ENCODE results near the gene RPS27L.
"Not testable (repeated sequence)": the region's sequence is repeated elsewhere in the genome, so short reads cannot be mapped to it uniquely, and the experiment has no call there.

Gene RPS27L

GRCh38 chr15:63109920-63110319 is 47.4 kb downstream of the RPS27L start:
- Histone ChIP-seq H2AFZ (ENCODE audit: low read depth) (no peak overlapping the region), H3K27me3 (ENCODE audit: insufficient read depth, low read depth) (no peaks in the 10 kb centered on the region), H3K27ac (no peak overlapping the region), H3K79me2 (ENCODE audit: insufficient read depth, low read depth) (no peaks in the 10 kb centered on the region), H3K9ac (no peak overlapping the region), H4K20me1 (ENCODE audit: insufficient read depth) (no peaks in the 10 kb centered on the region), H3K4me2 (no peak overlapping the region), H3K4me1 (ENCODE audit: low read depth, poor library complexity, severe bottlenecking) (no peaks in the 10 kb centered on the region), H3K36me3 (ENCODE audit: insufficient read depth) (no peaks in the 10 kb centered on the region), H3K4me3 (IDR thresholded peaks at IDR 0.05; ENCODE audit: insufficient read depth, low read depth, low read length) (no peak overlapping the region)
- no peak for TF ChIP-seq CTCF (conservative IDR thresholded peaks at IDR 0.05; ENCODE audit: low read depth, low read length)

GRCh38 chr15:63109498-63109897 is 47.8 kb downstream of the RPS27L start:
- Histone ChIP-seq H4K20me1 (ENCODE audit: insufficient read depth) (no peaks in the 10 kb centered on the region), H3K9ac (no peak overlapping the region), H3K4me3 (IDR thresholded peaks at IDR 0.05; ENCODE audit: insufficient read depth, low read depth, low read length) (no peak overlapping the region), H3K36me3 (ENCODE audit: insufficient read depth) (no peaks in the 10 kb centered on the region), H3K27ac (no peak overlapping the region), H3K79me2 (ENCODE audit: insufficient read depth, low read depth) (no peaks in the 10 kb centered on the region), H3K4me2 (no peak overlapping the region), H3K4me1 (ENCODE audit: low read depth, poor library complexity, severe bottlenecking) (no peaks in the 10 kb centered on the region), H2AFZ (ENCODE audit: low read depth) (no peak overlapping the region), H3K27me3 (ENCODE audit: insufficient read depth, low read depth) (no peaks in the 10 kb centered on the region)
- no peak for TF ChIP-seq CTCF (conservative IDR thresholded peaks at IDR 0.05; ENCODE audit: low read depth, low read length)

- H3K27ac ChIP-seq, result no peak overlapping the region
- no peaks in the 10 kb centered on the region for H3K4me1 ChIP-seq (ENCODE audit: low read depth, poor library complexity, severe bottlenecking)
- no peak for TF ChIP-seq CTCF (conservative IDR thresholded peaks at IDR 0.05; ENCODE audit: low read depth, low read length)
- no peak overlapping the region for H3K4me2 ChIP-seq
- no peaks in the 10 kb centered on the region for H3K79me2 ChIP-seq (ENCODE audit: insufficient read depth, low read depth)
- H3K4me3 ChIP-seq (IDR thresholded peaks at IDR 0.05; ENCODE audit: insufficient read depth, low read depth, low read length), result no peak overlapping the region
- no peak overlapping the region for H2AFZ ChIP-seq (ENCODE audit: low read depth)
- H3K36me3 ChIP-seq (ENCODE audit: insufficient read depth), result no peaks in the 10 kb centered on the region
- no peaks in the 10 kb centered on the region for H4K20me1 ChIP-seq (ENCODE audit: insufficient read depth)
- no peak overlapping the region for H3K9ac ChIP-seq
- no peaks in the 10 kb centered on the region for H3K27me3 ChIP-seq (ENCODE audit: insufficient read depth, low read depth)
These were observed 49.3 kb downstream of the RPS27L start for GRCh38 chr15:63107895-63108546.

GRCh38 chr15:63105354-63105753 is 51.9 kb downstream of the RPS27L start:
- H3K4me1 ChIP-seq (ENCODE audit: low read depth, poor library complexity, severe bottlenecking), result not testable (repeated sequence)

GRCh38 chr15:63104727-63105126 is 52.5 kb downstream of the RPS27L start:
- Histone ChIP-seq H3K79me2 (ENCODE audit: insufficient read depth, low read depth) (no peaks in the 10 kb centered on the region), H3K36me3 (ENCODE audit: insufficient read depth) (no peaks in the 10 kb centered on the region), H3K4me1 (ENCODE audit: low read depth, poor library complexity, severe bottlenecking) (no peaks in the 10 kb centered on the region), H3K27me3 (ENCODE audit: insufficient read depth, low read depth) (no peaks in the 10 kb centered on the region), H3K9ac (no peak overlapping the region), H3K4me3 (IDR thresholded peaks at IDR 0.05; ENCODE audit: insufficient read depth, low read depth, low read length) (no peak overlapping the region), H3K4me2 (no peak overlapping the region), H3K27ac (no peak overlapping the region), H4K20me1 (ENCODE audit: insufficient read depth) (no peaks in the 10 kb centered on the region), H2AFZ (ENCODE audit: low read depth) (no peak overlapping the region)
- TF ChIP-seq CTCF (conservative IDR thresholded peaks at IDR 0.05; ENCODE audit: low read depth, low read length), result no peak

More at GRCh38 chr15:63105354-63105753, 51.9 kb downstream of the RPS27L start:
- not testable (repeated sequence) for H3K4me3 ChIP-seq (IDR thresholded peaks at IDR 0.05; ENCODE audit: insufficient read depth, low read depth, low read length); H3K4me2 ChIP-seq; H3K27ac ChIP-seq; H2AFZ ChIP-seq (ENCODE audit: low read depth); H3K36me3 ChIP-seq (ENCODE audit: insufficient read depth); H3K27me3 ChIP-seq (ENCODE audit: insufficient read depth, low read depth); H3K79me2 ChIP-seq (ENCODE audit: insufficient read depth, low read depth); H4K20me1 ChIP-seq (ENCODE audit: insufficient read depth); H3K9ac ChIP-seq
